IPS-11a (cell line): ENCODE measurements around the gene HIVEP3.

Experiments used
- H3K4me3 ChIP-seq: one replicate; pipeline ENCODE4 v1.5.1; 2013; ENCODE audit warnings: low read depth, low read length, control low read depth

Gene HIVEP3

GRCh38 chr1:41528726-41529605, 389.8 kb downstream of the HIVEP3 start:
- H3K4me3 ChIP-seq, result no peak overlapping the region

DNA sequence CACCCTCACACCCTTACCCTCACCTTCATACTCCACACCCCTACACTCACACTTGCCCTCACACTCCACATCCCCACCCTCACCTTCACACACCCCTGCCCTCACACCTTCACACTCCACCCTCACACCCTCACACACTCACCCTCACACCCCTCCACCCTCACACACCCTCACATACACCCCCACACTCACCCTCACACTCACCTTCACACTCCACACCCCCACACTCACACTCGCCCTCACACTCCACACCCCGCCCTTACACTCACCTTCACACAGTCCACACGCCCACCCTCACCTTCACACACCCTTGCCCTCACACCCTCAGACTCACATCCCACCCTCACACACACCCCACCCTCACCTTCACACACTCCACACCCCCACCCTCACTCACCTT, 390.6 kb downstream of the HIVEP3 start:
- no peak overlapping the region for H3K4me3 ChIP-seq

GRCh38 chr1:41526956-41527561, 391.7 kb downstream of the HIVEP3 start:
- no peak overlapping the region for H3K4me3 ChIP-seq

DNA sequence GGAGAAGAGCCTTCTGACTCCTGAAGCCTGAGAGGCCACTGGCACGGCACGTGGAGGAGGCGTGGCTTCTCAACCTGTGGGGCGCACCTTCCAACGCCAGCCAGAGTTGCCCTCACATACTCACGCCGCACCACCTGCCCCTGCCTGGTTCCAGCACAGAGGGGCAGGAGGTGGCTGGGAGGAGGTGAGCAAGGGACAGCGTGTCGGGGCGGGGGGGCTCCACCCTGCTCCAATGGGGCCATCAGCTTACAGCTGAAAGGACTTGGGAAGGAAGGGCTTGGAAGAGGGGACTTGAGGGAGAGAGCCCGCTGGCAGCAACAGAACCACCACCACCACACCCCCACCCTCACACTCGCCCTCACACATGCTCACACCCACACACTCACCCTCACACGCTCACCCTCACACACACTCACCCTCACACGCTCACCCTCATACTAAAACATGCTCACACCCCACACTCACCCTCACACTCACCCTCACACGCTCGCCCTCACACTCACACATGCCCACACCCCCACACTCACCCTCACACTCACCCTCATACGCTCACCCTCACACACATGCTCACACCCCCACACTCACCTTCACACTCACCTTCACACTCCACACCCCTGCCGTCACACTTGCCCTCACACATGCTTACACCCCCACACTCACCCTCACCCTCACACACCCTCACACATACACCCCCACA, 392.7 kb downstream of the HIVEP3 start:
- H3K4me3 ChIP-seq, result no peak overlapping the region

- H3K4me3 ChIP-seq, result no peak overlapping the region
Observed at GRCh38 chr1:41524676-41525675, 393.7 kb downstream of the HIVEP3 start.

DNA sequence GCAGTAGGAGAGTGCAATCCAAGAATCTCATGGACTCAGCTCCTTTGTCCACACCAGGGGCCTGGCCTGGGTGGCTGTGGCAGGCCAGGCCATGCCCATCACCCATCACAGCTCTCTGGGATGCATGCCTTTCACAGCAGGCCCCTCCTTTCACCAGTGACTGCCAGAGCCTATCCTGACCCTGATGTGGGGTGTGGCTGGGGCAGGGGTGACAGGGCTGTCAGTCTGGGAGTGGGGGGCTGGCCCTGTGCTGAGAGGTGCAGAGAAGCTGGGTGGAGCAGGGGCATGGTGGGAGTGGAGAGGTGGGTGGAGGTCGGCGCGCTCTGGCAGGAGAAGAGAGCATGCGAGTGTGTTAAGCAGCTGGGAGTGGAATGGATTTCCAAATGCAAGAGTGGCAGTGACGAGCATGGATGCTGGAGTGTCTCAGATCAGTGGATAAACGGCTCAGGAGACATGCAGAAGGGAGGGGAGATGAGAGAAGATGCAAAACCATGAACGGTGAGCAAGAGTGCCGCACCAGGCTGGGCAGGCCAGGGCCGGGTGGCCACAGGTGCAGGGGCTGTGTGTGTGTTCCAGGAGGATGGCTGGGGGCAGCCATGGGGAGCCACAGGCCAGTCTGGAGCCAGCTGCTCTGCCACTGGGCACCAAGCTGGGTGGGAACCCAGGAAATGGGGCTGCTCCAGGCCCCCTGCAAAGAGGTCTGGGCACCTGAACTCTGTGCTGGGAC, 394.6 kb downstream of the HIVEP3 start:
- no peak overlapping the region for H3K4me3 ChIP-seq

DNA sequence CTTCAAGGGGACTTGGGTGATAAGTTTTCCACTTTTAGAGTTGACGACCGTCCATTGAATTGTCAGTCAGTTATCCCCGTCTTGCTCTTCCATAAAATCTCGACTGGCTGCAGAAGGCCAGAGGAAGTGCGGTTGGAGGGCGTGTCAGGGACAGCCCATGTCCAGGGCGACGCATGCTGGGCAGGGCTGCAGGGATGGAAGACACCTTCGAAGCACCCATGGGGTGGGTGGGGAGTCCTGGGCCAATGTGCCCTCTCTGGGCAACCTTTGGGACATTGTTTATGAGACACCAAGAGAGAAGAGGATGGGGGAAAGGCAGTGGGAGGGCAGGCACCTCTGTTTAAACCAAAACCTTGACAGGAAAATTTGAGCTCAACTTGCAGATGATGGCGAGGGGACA, 395.7 kb downstream of the HIVEP3 start:
- H3K4me3 ChIP-seq, result no peak overlapping the region

GRCh38 chr1:41521766-41522165, 397.0 kb downstream of the HIVEP3 start:
- no peak overlapping the region for H3K4me3 ChIP-seq

DNA sequence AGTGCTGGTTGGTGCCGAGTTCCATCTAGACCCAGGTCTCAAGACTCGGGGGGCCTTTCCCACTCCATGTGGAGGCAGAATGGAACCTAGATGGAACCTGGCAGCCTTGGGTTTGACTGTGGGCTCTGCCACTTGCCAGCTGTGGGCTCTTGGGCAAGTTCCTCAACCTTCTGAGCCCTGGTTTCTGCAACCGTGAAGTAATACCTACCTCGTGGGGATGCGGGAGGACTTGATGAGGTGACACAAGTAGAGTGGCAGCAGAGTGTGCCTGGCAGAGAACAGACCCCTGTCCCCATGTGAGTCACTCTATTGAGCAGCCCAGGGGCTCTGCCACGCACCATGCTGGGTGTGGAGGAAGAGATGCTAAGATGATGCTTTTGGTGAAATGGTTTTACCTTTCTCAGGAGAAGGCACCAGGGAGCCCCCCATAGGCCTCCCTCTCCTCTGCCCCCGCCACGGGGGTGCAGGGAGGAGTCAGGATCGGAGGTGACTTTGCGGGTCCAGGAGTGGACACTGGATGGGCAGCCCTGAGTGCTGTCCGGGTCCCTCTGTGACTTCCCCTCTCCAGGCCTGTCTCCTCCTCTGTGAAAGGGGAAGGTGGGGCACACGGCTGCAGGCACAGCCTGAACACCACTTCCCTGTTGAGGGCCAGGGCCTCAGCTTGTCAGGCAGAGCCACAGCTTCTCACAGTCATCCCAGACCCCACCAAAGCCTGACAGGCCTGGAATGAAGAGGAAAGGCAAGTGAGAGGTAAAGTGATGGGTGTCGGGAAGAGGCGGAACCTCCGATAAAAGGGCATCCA, 397.6 kb downstream of the HIVEP3 start:
- H3K4me3 ChIP-seq, result no peak overlapping the region

DNA sequence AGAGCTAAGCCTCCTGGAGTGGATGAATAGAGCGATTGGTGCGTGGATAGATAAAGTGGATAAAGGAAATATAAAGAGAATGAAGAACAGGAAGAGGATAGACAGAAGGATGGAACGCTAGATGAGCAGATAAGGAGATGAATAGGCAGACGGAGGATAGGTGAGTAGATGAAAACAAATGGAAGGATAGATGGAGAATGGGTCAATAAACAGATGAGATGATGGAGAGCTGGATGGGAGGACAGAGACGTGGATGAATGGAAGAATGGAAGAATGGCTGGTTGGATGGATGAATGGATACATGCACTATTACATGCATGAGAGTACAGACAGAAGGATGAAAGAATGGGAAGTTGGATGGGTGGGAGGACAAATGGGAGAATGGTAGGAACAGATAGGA, 399.1 kb downstream of the HIVEP3 start:
- H3K4me3 ChIP-seq, result no peak overlapping the region

GRCh38 chr1:41518471-41518870, 400.3 kb downstream of the HIVEP3 start:
- no peak overlapping the region for H3K4me3 ChIP-seq

- H3K4me3 ChIP-seq, result no peak overlapping the region
Observed at GRCh38 chr1:41517062-41517438, 401.7 kb downstream of the HIVEP3 start.

GRCh38 chr1:41516168-41517061, 402.3 kb downstream of the HIVEP3 start:
- peak overlapping the region; percentile 20 for H3K4me3 ChIP-seq

DNA sequence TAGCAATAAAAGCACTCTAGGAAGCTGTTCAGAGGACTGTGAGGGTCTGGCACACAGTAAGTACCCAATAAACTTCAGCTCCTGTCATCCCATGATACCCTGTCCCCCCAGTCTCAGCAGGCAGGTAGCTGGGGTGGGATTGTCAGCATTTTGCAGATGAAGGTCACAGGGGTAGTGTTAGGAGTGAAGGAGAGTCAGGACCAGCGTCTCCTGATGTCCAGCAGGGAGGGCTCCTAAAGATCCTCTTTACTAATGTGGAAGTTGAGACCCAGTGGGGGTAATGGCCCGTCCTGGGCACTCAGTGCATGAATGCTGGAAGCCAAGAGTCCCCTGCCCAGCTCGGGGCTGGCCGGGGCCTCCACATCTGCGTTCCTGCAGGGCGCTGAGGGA, 402.9 kb downstream of the HIVEP3 start:
- H3K4me3 ChIP-seq, result no peak overlapping the region

DNA sequence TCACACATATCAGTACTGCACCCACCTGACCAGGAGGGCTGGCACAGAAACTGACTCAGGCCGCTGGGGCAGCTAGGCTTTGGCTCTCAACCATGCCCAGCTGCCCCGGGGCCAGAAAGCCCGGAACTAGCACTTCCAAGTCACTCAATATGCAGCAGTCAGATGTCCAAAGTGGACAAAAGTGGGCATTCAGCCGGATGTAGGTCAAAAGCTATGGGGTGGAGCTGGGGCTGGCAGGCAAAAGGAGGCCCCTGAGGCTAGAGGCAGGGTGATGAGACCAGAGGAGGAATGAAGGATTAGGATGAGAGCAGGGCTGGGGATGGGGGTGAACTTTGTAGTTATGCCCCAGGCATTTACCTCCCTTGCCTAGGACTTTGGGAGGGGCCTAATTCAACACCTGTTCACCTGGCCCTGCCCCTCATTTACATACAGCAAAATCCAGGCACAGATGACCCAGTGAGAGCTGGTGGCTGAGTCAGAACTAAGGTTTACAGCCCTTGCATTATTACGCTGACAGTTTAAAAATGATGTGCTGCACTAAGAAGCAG, 403.5 kb downstream of the HIVEP3 start:
- no peak overlapping the region for H3K4me3 ChIP-seq

GRCh38 chr1:41514381-41514780, 404.3 kb downstream of the HIVEP3 start:
- no peak overlapping the region for H3K4me3 ChIP-seq

GRCh38 chr1:41513383-41513735, 405.4 kb downstream of the HIVEP3 start:
- H3K4me3 ChIP-seq, result no peak overlapping the region
